HG03521 (cell line): ENCODE results near the gene FRMD6.
"Not testable (repeated sequence)": the region's sequence is repeated elsewhere in the genome, so short reads cannot be mapped to it uniquely, and the experiment has no call there.

ENCODE experiments used
- ATAC-seq: cut with Tn5 transposase; IDR thresholded peaks from one replicate; pipeline ENCODE4 v1.9.1; 2021; ENCODE audit warnings: mild to moderate bottlenecking, moderate library complexity; ENCODE audit not compliant: unreplicated experiment

The FRMD6 gene

GRCh38 chr14:51765726-51766125 is 114.0 kb downstream of the FRMD6 start:
- ATAC-seq = not testable (repeated sequence)

- not testable (repeated sequence) for ATAC-seq
Measured at GRCh38 chr14:51766586-51766985, 114.9 kb downstream of the FRMD6 start.

GRCh38 chr14:51769261-51769660 is 117.6 kb downstream of the FRMD6 start:
- ATAC-seq = not testable (repeated sequence)

- no peak for ATAC-seq
Measured at GRCh38 chr14:51774209-51774608, 122.5 kb downstream of the FRMD6 start.

- ATAC-seq = peak; percentile 46
Measured at GRCh38 chr14:51776102-51776894, 124.6 kb downstream of the FRMD6 start.

GRCh38 chr14:51780006-51780692 is 128.4 kb downstream of the FRMD6 start:
- ATAC-seq = no peak
